H1 (cell line): Measurements from ENCODE around the gene KLHL36. TPM values are rescaled to one million over a fixed set of nuclear protein-coding genes. Genes with fewer than 3 reads are reported as not detected.

ENCODE experiments used
- CTCF ChIA-PET: fragments of 300-600 bp; sonication (Branson Sonifier 250); formaldehyde crosslinking; loops from one replicate; lab custom pipeline; 2021; ENCODE audit not compliant: partially characterized antibody; lab: Charles Lee
- POLR2A ChIA-PET: fragments of 300-600 bp; sonication (Branson Sonifier 250); formaldehyde crosslinking; loops from one replicate; lab custom pipeline; 2021; ENCODE audit warnings: inconsistent platforms; ENCODE audit not compliant: partially characterized antibody; lab: Charles Lee
- DNase-seq, 2 experiments: peaks; one replicate each; pipeline versions ENCODE4 v3.0.0 to v3.0.0-alpha.2; 2010 to 2022; ENCODE audit warnings: low spot score in 2 of 2, low read depth in 1 of 2, mixed read lengths in 1 of 2
- FAIRE-seq: peaks from 2 replicates; lab custom pipeline; 2011; peaks lifted over from hg19 to GRCh38; lab: Jason Lieb, UNC
- H2AFZ ChIP-seq: 2 replicates; pipeline ENCODE4 v1.8.1; 2012; ENCODE audit warnings: low read length, inconsistent platforms
- H2AK5ac ChIP-seq: 2 replicates; pipeline ENCODE4 v1.6.1; 2013; ENCODE audit warnings: low read depth, low read length
- H2BK120ac ChIP-seq: replicated peaks from 2 replicates; pipeline ENCODE3; 2013; ENCODE audit warnings: low read depth, low read length, inconsistent platforms
- H2BK12ac ChIP-seq: 2 replicates; pipeline ENCODE4 v1.6.1; 2013; ENCODE audit warnings: low read depth, low read length
- H2BK15ac ChIP-seq: 2 replicates; pipeline ENCODE4 v1.6.1; 2013; ENCODE audit warnings: low read length
- H2BK20ac ChIP-seq: 2 replicates; pipeline ENCODE4 v1.6.1; 2013; ENCODE audit warnings: low read length
- H2BK5ac ChIP-seq: 2 replicates; pipeline ENCODE4 v1.6.1; 2013; ENCODE audit warnings: low read depth, low read length
- H3K14ac ChIP-seq: 2 replicates; pipeline ENCODE4 v1.6.1; 2013; ENCODE audit warnings: inconsistent platforms; ENCODE audit not compliant: insufficient read length
- H3K18ac ChIP-seq: 2 replicates; pipeline ENCODE4 v1.6.1; 2013; ENCODE audit warnings: low read length; ENCODE audit errors: extremely low read depth
- H3K23ac ChIP-seq: 2 replicates; pipeline ENCODE4 v1.6.1; 2013; ENCODE audit warnings: inconsistent platforms; ENCODE audit not compliant: insufficient read length
- H3K23me2 ChIP-seq: 2 replicates; pipeline ENCODE4 v1.6.1; 2013; ENCODE audit warnings: low read depth, low read length
- H3K27ac ChIP-seq: 2 replicates; pipeline ENCODE4 v1.6.1; 2011; ENCODE audit warnings: low read depth, low read length, inconsistent platforms
- H3K27me3 ChIP-seq, 4 experiments: replicated peaks in 1 of 4; 1 replicate in 1 of 4; 2 replicates in 3 of 4; pipeline versions ENCODE4 v1.6.1 to v1.8.1; 2011 to 2013; ENCODE audit warnings: low read length in 3 of 4, mild to moderate bottlenecking in 3 of 4, inconsistent platforms in 2 of 4, mixed read lengths in 2 of 4, moderate library complexity in 1 of 4; ENCODE audit not compliant: control insufficient read depth in 3 of 4, insufficient read depth in 3 of 4; ENCODE audit errors: extremely low read depth in 1 of 4
- H3K36me3 ChIP-seq, 4 experiments: 2 replicates each; pipeline versions ENCODE4 v1.6.1 to v1.8.1; 2011 to 2013; ENCODE audit warnings: mild to moderate bottlenecking in 4 of 4, low read length in 3 of 4, moderate library complexity in 2 of 4, control low read depth in 1 of 4, inconsistent platforms in 1 of 4; ENCODE audit not compliant: insufficient read depth in 4 of 4, control insufficient read depth in 2 of 4
- H3K4ac ChIP-seq: replicated peaks from 2 replicates; pipeline ENCODE3; 2013; ENCODE audit warnings: low read length, low read depth, mixed read lengths, inconsistent platforms; ENCODE audit not compliant: insufficient read length
- H3K4me1 ChIP-seq, 4 experiments: replicated peaks in 1 of 4; 1 replicate in 1 of 4; 2 replicates in 3 of 4; pipeline versions ENCODE4 v1.6.1 to v1.8.1; 2011 to 2013; ENCODE audit warnings: low read length in 3 of 4, inconsistent platforms in 2 of 4, mixed read lengths in 1 of 4; ENCODE audit not compliant: insufficient read depth in 4 of 4, control insufficient read depth in 3 of 4
- H3K4me2 ChIP-seq, 2 experiments: 2 replicates each; pipeline versions ENCODE4 v1.6.1 to v1.8.1; 2011 to 2013; ENCODE audit warnings: low read depth in 2 of 2, low read length in 2 of 2, control low read depth in 1 of 2, inconsistent platforms in 1 of 2, mild to moderate bottlenecking in 1 of 2; ENCODE audit not compliant: insufficient read depth in 1 of 2
- H3K4me3 ChIP-seq, 4 experiments: fragments of 200-600, 300-600 bp in 1 of 4; sonication (generic), shearing (Covaris generic), sonication (Bioruptor Twin) in 1 of 4; 2 replicates each; pipeline versions ENCODE4 v1.5.1 to v1.8.1; 2011 to 2016; ENCODE audit warnings: low read length in 4 of 4, low read depth in 3 of 4, control low read depth in 2 of 4, inconsistent platforms in 2 of 4, mild to moderate bottlenecking in 2 of 4, mixed read lengths in 1 of 4, moderate library complexity in 1 of 4; ENCODE audit not compliant: insufficient read depth in 2 of 4; ENCODE audit errors: extremely low read depth in 1 of 4
- H3K56ac ChIP-seq: replicated peaks from 2 replicates; pipeline ENCODE3; 2013; ENCODE audit warnings: low read depth, mild to moderate bottlenecking, mixed read lengths, low read length, inconsistent platforms; ENCODE audit not compliant: insufficient read length
- H3K79me1 ChIP-seq: 2 replicates; pipeline ENCODE4 v1.6.1; 2013; ENCODE audit warnings: low read depth, low read length, control low read depth
- H3K79me2 ChIP-seq, 2 experiments: 2 replicates each; pipeline versions ENCODE4 v1.6.1 to v1.8.1; 2012 to 2013; ENCODE audit warnings: low read length in 2 of 2, mild to moderate bottlenecking in 2 of 2, inconsistent platforms in 1 of 2; ENCODE audit not compliant: insufficient read depth in 2 of 2, control insufficient read depth in 1 of 2
- H3K9ac ChIP-seq, 4 experiments: replicated peaks in 1 of 4; 1 replicate in 1 of 4; 2 replicates in 3 of 4; pipeline versions ENCODE4 v1.6.1 to v1.8.1; 2011 to 2013; ENCODE audit warnings: low read depth in 3 of 4, low read length in 3 of 4, control low read depth in 2 of 4, mild to moderate bottlenecking in 2 of 4, moderate library complexity in 2 of 4, inconsistent platforms in 1 of 4; ENCODE audit errors: extremely low read depth in 1 of 4
- H3K9me3 ChIP-seq, 2 experiments: 2 replicates each; pipeline versions ENCODE4 v1.6.1 to v1.8.1; 2012 to 2013; ENCODE audit warnings: mild to moderate bottlenecking in 2 of 2, moderate library complexity in 2 of 2, control low read depth in 1 of 2, inconsistent platforms in 1 of 2, low read depth in 1 of 2, low read length in 1 of 2, mixed read lengths in 1 of 2; ENCODE audit not compliant: insufficient read depth in 2 of 2
- H4K20me1 ChIP-seq, 2 experiments: replicated peaks in 1 of 2; 2 replicates each; pipeline versions ENCODE3 to v1.8.1; 2011 to 2013; ENCODE audit warnings: inconsistent platforms in 2 of 2, low read length in 2 of 2, mild to moderate bottlenecking in 1 of 2; ENCODE audit not compliant: insufficient read depth in 2 of 2, control insufficient read depth in 1 of 2
- H4K5ac ChIP-seq: 2 replicates; pipeline ENCODE4 v1.6.1; 2013; ENCODE audit warnings: low read length, low read depth, mixed read lengths, inconsistent platforms; ENCODE audit not compliant: insufficient read length
- H4K8ac ChIP-seq: 2 replicates; pipeline ENCODE4 v1.8.0; 2013; ENCODE audit warnings: mild to moderate bottlenecking, moderate library complexity, low read length, inconsistent platforms; ENCODE audit not compliant: insufficient read depth; ENCODE audit errors: extremely low read depth
- H4K91ac ChIP-seq: replicated peaks from 2 replicates; pipeline ENCODE3; 2013; ENCODE audit warnings: low read length, mixed read lengths, inconsistent platforms; ENCODE audit not compliant: insufficient read length
- ASH2L ChIP-seq: fragments of 200-600, 300-600 bp; sonication (generic); IDR thresholded peaks from one replicate; pipeline ENCODE4 v1.7.1; 2017; ENCODE audit warnings: low read length
- CTBP2 ChIP-seq: IDR thresholded peaks from 2 replicates; pipeline ENCODE4 v1.7.0; 2011; ENCODE audit warnings: borderline replicate concordance, mild to moderate bottlenecking, moderate library complexity, mixed read lengths, low read length; ENCODE audit not compliant: insufficient read depth, insufficient read length
- KDM4A ChIP-seq: IDR thresholded peaks from one replicate; pipeline ENCODE4 v1.7.1; 2012; ENCODE audit warnings: low read depth, mild to moderate bottlenecking, moderate library complexity, low read length, inconsistent platforms; ENCODE audit not compliant: severe bottlenecking
- SIN3A ChIP-seq, 2 experiments: IDR thresholded peaks in 1 of 2; conservative IDR thresholded peaks in 1 of 2; 2 replicates each; pipeline ENCODE4 v1.6.1; 2011 to 2012; ENCODE audit warnings: low read length in 2 of 2, improper control_type of control experiment in 1 of 2, low read depth in 1 of 2, mild to moderate bottlenecking in 1 of 2
- SP1 ChIP-seq: IDR thresholded peaks from 2 replicates; pipeline ENCODE4 v1.6.1; 2011; ENCODE audit warnings: low read depth, low read length
- WGBS, 2 experiments: shearing (Covaris generic) in 1 of 2; methylation state at CpG; one replicate each; pipeline versions ENCODE4 v1.1.6 to v1.1.7; 2013 to 2015; ENCODE audit warnings: low lambda C conversion rate in 2 of 2, mixed read lengths in 2 of 2, inconsistent platforms in 1 of 2, low coverage in 1 of 2, missing lambda C conversion rate in 1 of 2; ENCODE audit not compliant: insufficient replicate concordance in 2 of 2, insufficient coverage in 1 of 2, insufficient read length in 1 of 2; ENCODE audit errors: extremely low coverage in 1 of 2, missing lambda C conversion rate in 1 of 2; 5-methylcytosine and 5-hydroxymethylcytosine counted together
- polyA plus RNA-seq, 7 experiments: library from polyadenylated mRNA; depleted of rRNA in 3 of 7; stranded (reverse) in 5 of 7; unstranded in 2 of 7; fragments of >200 nt in 5 of 7; fragments of 200-250 nt in 2 of 7; gene quantifications; 1 replicate in 5 of 7; 2 replicates in 1 of 7; 4 replicates in 1 of 7; pipeline versions ENCODE4 v1.2.1 to v1.2.3, GENCODE V29; 2011 to 2013; ENCODE audit warnings: missing spikeins in 2 of 7, mixed read lengths in 2 of 7
- total RNA-seq: library from RNA; stranded (reverse); fragmentation: NEBNext Ultra II Directional; extraction: Animal tissue kit (Norgen Biotek cat#: 25700); gene quantifications from 2 replicates; pipeline ENCODE4 v1.2.1, GENCODE V29; 2021

KLHL36 gene
- total and polyA plus RNA-seq, 2 of the 8 experiments (the other 6 are each of a cell fraction or from before 2014, with no cell fraction given), result 22.9 to 33.6 TPM

DNA sequence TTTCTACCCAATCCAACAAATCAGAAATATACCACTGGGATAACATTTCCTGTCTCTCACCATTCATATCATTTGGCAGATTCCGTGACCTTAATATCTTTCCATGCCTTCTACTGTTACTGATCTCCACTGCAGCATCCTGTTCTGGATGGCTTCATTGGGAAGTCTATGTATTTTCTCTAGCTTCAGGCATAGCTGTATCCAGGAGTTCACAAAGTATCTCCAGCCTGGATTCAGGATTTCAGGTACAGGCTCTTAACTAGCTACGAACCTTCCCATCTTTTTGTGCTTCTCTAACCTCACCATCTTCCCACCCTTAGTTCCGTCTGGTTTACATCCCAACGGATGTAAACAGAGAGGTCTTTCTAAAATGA lies 36.3 kb downstream of the KLHL36 start:
- peaks cover 0 to 12% (median 6%) of the 10 kb centered on the region in 4 experiments; a peak in 5 of 7 replicates for H3K4me1 ChIP-seq
- H2AK5ac ChIP-seq, result no peak overlapping the region
- no peak overlapping the region for H4K5ac ChIP-seq
- no peak overlapping the region for H3K14ac ChIP-seq
- no peak overlapping the region for H3K27ac ChIP-seq
- H3K36me3 ChIP-seq, result no peaks in the 10 kb centered on the region
- H2BK5ac ChIP-seq, result peak overlapping the region; percentile 41; the same call in 1 of the 2 replicates
- H3K4ac ChIP-seq, result peak overlapping the region; percentile 12
- no peak overlapping the region for H2AFZ ChIP-seq
- no peak for DNase-seq
- peak overlapping the region; percentile 87 for H2BK20ac ChIP-seq
- 92% methylated on average over 4 of the region's 4 CpGs; no CpG with 5 or more reads in 1 of the 2 experiments for WGBS, 2 experiments
- H3K9ac ChIP-seq, result no peak overlapping the region
- peak overlapping the region in 1 of 4 experiments; percentile 4; a peak in 1 of 8 replicates for H3K4me3 ChIP-seq
- no peaks in the 10 kb centered on the region for H3K9me3 ChIP-seq
- H4K20me1 ChIP-seq, result no peaks in the 10 kb centered on the region
- no peaks in the 10 kb centered on the region for H3K23me2 ChIP-seq
- no peaks in the 10 kb centered on the region for H3K79me2 ChIP-seq
- H2BK120ac ChIP-seq, result peak overlapping the region; percentile 41
- ChIA-PET CTCF (interaction anchor here (1.1 to 1.9 kb wide), 3 partner anchors 10 to 54 kb away, joined by 3 to 10 read pairs (median 9); no protein-coding TSS in a partner anchor), POLR2A (interaction anchor here (1.6 kb wide), 1 partner anchor 16 kb away, joined by 4 read pairs; no protein-coding TSS in a partner anchor)
- H3K27me3 ChIP-seq, result no peaks in the 10 kb centered on the region; a peak in 1 of 7 replicates
- H3K79me1 ChIP-seq, result no peaks in the 10 kb centered on the region
- peak overlapping the region; percentile 61; the same call in 1 of the 2 replicates for H2BK12ac ChIP-seq
- FAIRE-seq, result no peak
- H4K8ac ChIP-seq, result no peak overlapping the region
- TF ChIP-seq CTBP2 (peak; percentile 5), ASH2L (no peak), KDM4A (peak; percentile 9), SIN3A (conservative IDR thresholded peaks at IDR 0.05 in 1 of 2, IDR thresholded peaks at IDR 0.05 in 1 of 2; ENCODE audit: low read depth in 1 of 2, low read length in 2 of 2) (no peak), SP1 (no peak)
- H4K91ac ChIP-seq, result no peak overlapping the region
- H2BK15ac ChIP-seq, result 0 out of 2 replicates have a peak overlapping the region, but pooled peaks have one; percentile 2
- peak overlapping the region; percentile 52; the same call in 1 of the 2 replicates for H3K18ac ChIP-seq
- no peak overlapping the region for H3K56ac ChIP-seq
- H3K4me2 ChIP-seq, result peak overlapping the region; percentile 5 to 44; a peak in 3 of 4 replicates
- no peak overlapping the region for H3K23ac ChIP-seq
